HCT116 (cell line): Measurements from ENCODE around the gene CAPN13. TPM values are rescaled to one million over a fixed set of nuclear protein-coding genes. Genes with fewer than 3 reads are reported as not detected.

Source experiments
- ATAC-seq: fragments of 200-7000 bp; cut with Tn5 transposase; 2 replicates; pipeline ENCODE4 v1.9.1; 2020; ENCODE audit warnings: mild to moderate bottlenecking, moderate library complexity
- BruUV-seq: library from RNA; stranded (reverse); fragments of 400-500 nt; replicated peaks from 2 replicates; lab custom pipeline; 2021; lab: Mats Ljungman, UMichigan
- CTCF ChIA-PET: fragments of 300-600 bp; sonication (Branson Sonifier 250); formaldehyde crosslinking; loops from one replicate; lab custom pipeline; 2021; ENCODE audit warnings: antibody characterized with exemption; lab: Charles Lee
- POLR2A ChIA-PET: fragments of 300-600, 350-600 bp; sonication (Branson Sonifier 250); formaldehyde crosslinking; loops from one replicate; lab custom pipeline; 2021; ENCODE audit warnings: antibody characterized with exemption; lab: Charles Lee
- RAD21 ChIA-PET, 2 experiments: fragments of 300-600 bp; sonication (Branson Sonifier 250); formaldehyde crosslinking; loops; one replicate each; lab custom pipeline; 2023; ENCODE audit warnings: low total read pairs in 2 of 2; ENCODE audit not compliant: uncharacterized antibody in 2 of 2, unreplicated experiment in 2 of 2, low non-redundant PET in 1 of 2; lab: Charles Lee
- DNase-seq: peaks from one replicate; pipeline ENCODE4 v3.0.0-alpha.2; 2010; ENCODE audit warnings: low read depth, low spot score
- H2AFZ ChIP-seq: fragments of 200-600 bp; shearing (Covaris generic), sonication (generic); 2 replicates; pipeline ENCODE4 v1.6.1; 2017; ENCODE audit warnings: low read depth, mixed run types, mixed read lengths, antibody characterized with exemption, low read length; ENCODE audit not compliant: poor library complexity, severe bottlenecking
- H3K27ac ChIP-seq: 2 replicates; pipeline ENCODE4 v1.5.1; 2012; ENCODE audit warnings: low read depth, low read length
- H3K27me3 ChIP-seq: fragments of 200-600 bp; sonication (generic); 2 replicates; pipeline ENCODE4 v1.6.1; 2016; ENCODE audit warnings: mixed run types, low read length, mixed read lengths; ENCODE audit not compliant: insufficient read depth
- H3K36me3 ChIP-seq, 2 experiments: fragments of 200-500 bp in 1 of 2; fragments of 200-600 bp in 1 of 2; sonication (Bioruptor generic) in 1 of 2; sonication (generic) in 1 of 2; 2 replicates each; pipeline versions ENCODE4 v1.5.1 to v1.6.1; 2014 to 2016; ENCODE audit warnings: low read length in 2 of 2, inconsistent platforms in 1 of 2, mixed read lengths in 1 of 2, mixed run types in 1 of 2; ENCODE audit not compliant: insufficient read depth in 2 of 2, control insufficient read depth in 1 of 2
- H3K4me1 ChIP-seq, 2 experiments: fragments of 200-600 bp in 1 of 2; sonication (generic) in 1 of 2; 2 replicates each; pipeline versions ENCODE4 v1.5.1 to v1.6.1; 2012 to 2017; ENCODE audit warnings: low read length in 2 of 2, inconsistent platforms in 1 of 2, mild to moderate bottlenecking in 1 of 2, mixed read lengths in 1 of 2, mixed run types in 1 of 2, moderate library complexity in 1 of 2; ENCODE audit not compliant: insufficient read depth in 2 of 2, control insufficient read depth in 1 of 2
- H3K4me2 ChIP-seq: fragments of 200-600 bp; sonication (generic); 2 replicates; pipeline ENCODE4 v1.6.1; 2017; ENCODE audit warnings: mixed run types, low read length, mixed read lengths
- H3K4me3 ChIP-seq, 2 experiments: fragments of 200-600 bp in 1 of 2; sonication (generic) in 1 of 2; replicated peaks in 1 of 2; 2 replicates each; pipeline ENCODE4 v1.5.1; 2011 to 2016; ENCODE audit warnings: low read length in 2 of 2, control low read depth in 1 of 2, low read depth in 1 of 2, mild to moderate bottlenecking in 1 of 2, mixed read lengths in 1 of 2, mixed run types in 1 of 2
- H3K79me2 ChIP-seq: fragments of 200-600 bp; sonication (generic); 2 replicates; pipeline ENCODE4 v1.6.1; 2017; ENCODE audit warnings: mild to moderate bottlenecking, mixed run types, low read length, moderate library complexity, mixed read lengths; ENCODE audit not compliant: insufficient read depth
- H3K9ac ChIP-seq: fragments of 200-600 bp; sonication (generic); 2 replicates; pipeline ENCODE4 v1.6.1; 2016; ENCODE audit warnings: low read length, mixed read lengths
- H3K9me2 ChIP-seq: fragments of 200-600 bp; sonication (generic), shearing (Covaris generic); 2 replicates; pipeline ENCODE4 v1.6.1; 2017; ENCODE audit warnings: mixed run types, mild to moderate bottlenecking, moderate library complexity; ENCODE audit not compliant: insufficient read depth
- H3K9me3 ChIP-seq, 2 experiments: fragments of 200-500 bp in 1 of 2; fragments of 200-600 bp in 1 of 2; sonication (Bioruptor generic) in 1 of 2; sonication (generic) in 1 of 2; 2 replicates each; pipeline ENCODE4 v1.6.1; 2014 to 2017; ENCODE audit warnings: low read length in 2 of 2, mixed read lengths in 2 of 2, inconsistent platforms in 1 of 2, low read depth in 1 of 2, mild to moderate bottlenecking in 1 of 2, mixed run types in 1 of 2, moderate library complexity in 1 of 2; ENCODE audit not compliant: control insufficient read depth in 1 of 2, insufficient read depth in 1 of 2
- H4K20me1 ChIP-seq: fragments of 200-600 bp; sonication (generic), shearing (Covaris generic); 2 replicates; pipeline ENCODE4 v1.6.1; 2017; ENCODE audit warnings: mixed run types, mild to moderate bottlenecking, moderate library complexity; ENCODE audit not compliant: insufficient read depth
- CBX3 ChIP-seq: IDR thresholded peaks from 2 replicates; pipeline ENCODE4 v1.6.1; 2012; ENCODE audit warnings: low read depth
- ELF1 ChIP-seq: IDR thresholded peaks from 2 replicates; pipeline ENCODE4 v1.6.1; 2012; ENCODE audit warnings: low read depth, borderline replicate concordance
- EZH2 ChIP-seq: fragments of 200-600 bp; sonication (generic); IDR thresholded peaks from 2 replicates; pipeline ENCODE4 v1.6.1; 2017; ENCODE audit warnings: antibody characterized with exemption, mixed run types
- EZH2phosphoT487 ChIP-seq: fragments of 200-600 bp; IDR thresholded peaks from 2 replicates; pipeline ENCODE4 v1.6.1; 2018; ENCODE audit warnings: antibody characterized with exemption, borderline replicate concordance
- JUND ChIP-seq: IDR thresholded peaks from 2 replicates; pipeline ENCODE4 v1.6.1; 2012
- POLR2A ChIP-seq: IDR thresholded peaks from 2 replicates; pipeline ENCODE4 v1.7.0; 2011; ENCODE audit warnings: borderline replicate concordance; ENCODE audit not compliant: insufficient read depth, insufficient read length; ENCODE audit errors: extremely low read depth
- SIN3A ChIP-seq: IDR thresholded peaks from 2 replicates; pipeline ENCODE4 v1.6.1; 2012; ENCODE audit warnings: low read depth
- SP1 ChIP-seq: IDR thresholded peaks from 2 replicates; pipeline ENCODE4 v1.6.1; 2012; ENCODE audit warnings: low read depth
- SRF ChIP-seq: IDR thresholded peaks from 2 replicates; pipeline ENCODE4 v1.6.1; 2012; ENCODE audit warnings: low read depth
- TCF7L2 ChIP-seq: IDR thresholded peaks from 2 replicates; pipeline ENCODE4 v1.7.0; 2011; ENCODE audit warnings: borderline replicate concordance, inconsistent platforms; ENCODE audit not compliant: insufficient read depth, insufficient read length; ENCODE audit errors: extremely low read depth
- intact Hi-C: fragments of 100-400 bp; cut with micrococcal nuclease; formaldehyde crosslinking; loops from 2 replicates; pipeline ENCODE4 v1.10.0; 2022
- total RNA-seq: library from RNA; stranded (reverse); gene quantifications from one replicate; pipeline ENCODE4 v1.2.1, GENCODE V29; 2021; ENCODE audit not compliant: unreplicated experiment
- TF ChIP-seq, protein P1 (sequence below): IDR thresholded peaks from 2 replicates; pipeline ENCODE4 v1.6.1; 2012
- TF ChIP-seq, protein P2 (sequence below): IDR thresholded peaks from 2 replicates; pipeline ENCODE4 v1.6.1; 2012; ENCODE audit warnings: low read depth
- TF ChIP-seq, protein P3 (sequence below): IDR thresholded peaks from 2 replicates; pipeline ENCODE4 v1.6.1; 2011; ENCODE audit warnings: mild to moderate bottlenecking, low read length, moderate library complexity; ENCODE audit not compliant: insufficient replicate concordance; ENCODE audit errors: extremely low read depth

The CAPN13 gene
- total RNA-seq, 1 experiment from 2014 or later: 0.25 TPM

DNA sequence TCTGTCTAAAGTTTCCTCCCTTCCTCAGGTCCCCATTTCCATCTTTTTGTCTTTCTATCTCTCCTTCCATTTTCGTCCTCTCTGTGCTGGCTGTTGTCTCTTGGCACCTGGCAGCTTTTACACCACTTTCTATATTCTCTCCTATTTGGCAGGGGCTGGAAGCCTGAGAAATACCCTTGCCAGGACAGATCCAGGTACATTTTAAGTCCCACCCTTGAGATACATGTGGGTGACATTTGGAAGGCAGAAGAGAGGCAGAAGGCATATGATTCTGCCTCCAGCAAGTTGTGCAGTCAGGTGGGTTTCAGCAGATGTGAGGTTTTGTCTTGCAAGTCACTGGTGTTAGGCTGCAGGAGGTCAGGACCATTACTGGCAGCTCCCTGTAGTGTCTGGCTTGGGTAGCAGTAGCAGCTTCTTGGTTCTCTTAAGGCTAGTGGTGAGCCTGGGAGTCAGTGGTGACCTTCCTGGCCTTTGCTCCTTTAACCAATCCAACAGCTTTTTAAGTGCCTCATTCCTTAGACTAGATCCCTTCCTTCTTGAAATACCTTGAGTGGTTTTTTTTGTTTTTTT lies 90.1 kb downstream of the CAPN13 start:
- POLR2A ChIA-PET: no interaction called here
- no peaks in the 10 kb centered on the region for H3K9me3 ChIP-seq
- H3K4me1 ChIP-seq: no peaks in the 10 kb centered on the region
- H3K27me3 ChIP-seq: peaks cover 7% of the 10 kb centered on the region; the same call in 1 of the 2 replicates
- no peak for ATAC-seq
- no peak overlapping the region for H3K4me3 ChIP-seq
- CTCF ChIA-PET: interaction anchor here (1.0 kb wide), 1 partner anchor 453 kb away, joined by 3 read pairs; no protein-coding TSS in a partner anchor
- no TSS peak for BruUV-seq
- H3K9me2 ChIP-seq: no peaks in the 10 kb centered on the region
- DNase-seq: no peak
- intact Hi-C loops: loop anchor here (10.0 kb wide), 2 partner anchors 718 to 1118 kb away; no protein-coding TSS in a partner anchor
- H3K79me2 ChIP-seq: no peaks in the 10 kb centered on the region
- H2AFZ ChIP-seq: no peak overlapping the region
- H3K27ac ChIP-seq: no peak overlapping the region
- no peak overlapping the region for H3K9ac ChIP-seq
- TF ChIP-seq EZH2phosphoT487: no peak
- no peaks in the 10 kb centered on the region for H3K36me3 ChIP-seq
- RAD21 ChIA-PET: no interaction called here
- H3K4me2 ChIP-seq: no peak overlapping the region
- H4K20me1 ChIP-seq: no peaks in the 10 kb centered on the region

DNA sequence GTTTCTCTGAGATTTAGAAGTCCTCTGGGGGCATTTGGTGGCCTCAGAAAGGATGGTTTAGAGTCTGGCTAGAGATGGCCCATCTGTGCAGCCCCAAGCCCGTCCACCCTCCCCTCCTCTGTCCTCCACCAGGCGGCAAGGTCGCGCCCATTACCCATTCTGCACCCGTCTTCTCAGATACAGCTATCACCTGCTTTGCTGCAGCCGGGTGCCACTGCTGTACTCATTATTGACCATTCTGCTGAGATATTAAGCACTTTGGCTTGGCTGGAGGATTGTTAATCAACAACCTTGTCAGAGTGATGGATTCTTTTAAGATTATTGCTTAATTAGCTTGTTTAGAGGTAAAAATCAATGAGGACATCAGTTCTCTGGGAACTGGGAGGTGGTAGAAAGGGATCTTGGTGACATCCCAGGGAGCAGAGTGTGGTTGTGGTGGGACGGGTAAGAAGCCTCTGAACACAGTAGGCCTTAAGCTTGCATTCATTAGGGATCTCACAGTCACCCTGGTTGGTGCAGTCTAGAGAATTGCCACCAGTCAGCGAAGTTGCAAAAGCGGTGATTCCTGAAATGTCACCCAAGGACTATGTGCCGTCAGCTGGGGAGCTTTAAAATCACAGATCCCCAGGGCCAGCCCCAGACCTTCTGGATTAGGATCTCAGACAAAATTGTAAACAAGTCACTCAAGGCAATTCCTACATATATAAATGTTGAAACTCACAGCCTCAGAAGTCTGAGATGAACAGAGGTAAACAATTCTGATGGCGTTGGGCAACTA lies 90.9 kb downstream of the CAPN13 start:
- no peak for ATAC-seq
- BruUV-seq: no TSS peak
- intact Hi-C loops: loop anchor here (10.0 kb wide), 2 partner anchors 718 to 1118 kb away; no protein-coding TSS in a partner anchor
- ChIA-PET CTCF (interaction anchor here (0.8 to 5.9 kb wide), 3 partner anchors 144 to 551 kb away, joined by 3 to 66 read pairs (median 4); no protein-coding TSS in a partner anchor), POLR2A (no interaction called here), RAD21 (no interaction called here)
- Histone ChIP-seq H3K4me2 (no peak overlapping the region), H2AFZ (no peak overlapping the region), H3K27ac (no peak overlapping the region), H3K9me3 (no peaks in the 10 kb centered on the region), H3K4me3 (no peak overlapping the region), H3K27me3 (peaks cover under 1% of the 10 kb centered on the region; the same call in 1 of the 2 replicates), H3K79me2 (no peaks in the 10 kb centered on the region), H4K20me1 (no peaks in the 10 kb centered on the region), H3K4me1 (no peaks in the 10 kb centered on the region), H3K9ac (no peak overlapping the region), H3K9me2 (no peaks in the 10 kb centered on the region), H3K36me3 (no peaks in the 10 kb centered on the region)
- no peak for DNase-seq
- TF ChIP-seq, protein P1, sequence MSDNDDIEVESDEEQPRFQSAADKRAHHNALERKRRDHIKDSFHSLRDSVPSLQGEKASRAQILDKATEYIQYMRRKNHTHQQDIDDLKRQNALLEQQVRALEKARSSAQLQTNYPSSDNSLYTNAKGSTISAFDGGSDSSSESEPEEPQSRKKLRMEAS: no peak
- TF ChIP-seq SP1: no peak
- TF ChIP-seq, protein P2, sequence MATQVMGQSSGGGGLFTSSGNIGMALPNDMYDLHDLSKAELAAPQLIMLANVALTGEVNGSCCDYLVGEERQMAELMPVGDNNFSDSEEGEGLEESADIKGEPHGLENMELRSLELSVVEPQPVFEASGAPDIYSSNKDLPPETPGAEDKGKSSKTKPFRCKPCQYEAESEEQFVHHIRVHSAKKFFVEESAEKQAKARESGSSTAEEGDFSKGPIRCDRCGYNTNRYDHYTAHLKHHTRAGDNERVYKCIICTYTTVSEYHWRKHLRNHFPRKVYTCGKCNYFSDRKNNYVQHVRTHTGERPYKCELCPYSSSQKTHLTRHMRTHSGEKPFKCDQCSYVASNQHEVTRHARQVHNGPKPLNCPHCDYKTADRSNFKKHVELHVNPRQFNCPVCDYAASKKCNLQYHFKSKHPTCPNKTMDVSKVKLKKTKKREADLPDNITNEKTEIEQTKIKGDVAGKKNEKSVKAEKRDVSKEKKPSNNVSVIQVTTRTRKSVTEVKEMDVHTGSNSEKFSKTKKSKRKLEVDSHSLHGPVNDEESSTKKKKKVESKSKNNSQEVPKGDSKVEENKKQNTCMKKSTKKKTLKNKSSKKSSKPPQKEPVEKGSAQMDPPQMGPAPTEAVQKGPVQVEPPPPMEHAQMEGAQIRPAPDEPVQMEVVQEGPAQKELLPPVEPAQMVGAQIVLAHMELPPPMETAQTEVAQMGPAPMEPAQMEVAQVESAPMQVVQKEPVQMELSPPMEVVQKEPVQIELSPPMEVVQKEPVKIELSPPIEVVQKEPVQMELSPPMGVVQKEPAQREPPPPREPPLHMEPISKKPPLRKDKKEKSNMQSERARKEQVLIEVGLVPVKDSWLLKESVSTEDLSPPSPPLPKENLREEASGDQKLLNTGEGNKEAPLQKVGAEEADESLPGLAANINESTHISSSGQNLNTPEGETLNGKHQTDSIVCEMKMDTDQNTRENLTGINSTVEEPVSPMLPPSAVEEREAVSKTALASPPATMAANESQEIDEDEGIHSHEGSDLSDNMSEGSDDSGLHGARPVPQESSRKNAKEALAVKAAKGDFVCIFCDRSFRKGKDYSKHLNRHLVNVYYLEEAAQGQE: no peak
- TF ChIP-seq, protein P3, sequence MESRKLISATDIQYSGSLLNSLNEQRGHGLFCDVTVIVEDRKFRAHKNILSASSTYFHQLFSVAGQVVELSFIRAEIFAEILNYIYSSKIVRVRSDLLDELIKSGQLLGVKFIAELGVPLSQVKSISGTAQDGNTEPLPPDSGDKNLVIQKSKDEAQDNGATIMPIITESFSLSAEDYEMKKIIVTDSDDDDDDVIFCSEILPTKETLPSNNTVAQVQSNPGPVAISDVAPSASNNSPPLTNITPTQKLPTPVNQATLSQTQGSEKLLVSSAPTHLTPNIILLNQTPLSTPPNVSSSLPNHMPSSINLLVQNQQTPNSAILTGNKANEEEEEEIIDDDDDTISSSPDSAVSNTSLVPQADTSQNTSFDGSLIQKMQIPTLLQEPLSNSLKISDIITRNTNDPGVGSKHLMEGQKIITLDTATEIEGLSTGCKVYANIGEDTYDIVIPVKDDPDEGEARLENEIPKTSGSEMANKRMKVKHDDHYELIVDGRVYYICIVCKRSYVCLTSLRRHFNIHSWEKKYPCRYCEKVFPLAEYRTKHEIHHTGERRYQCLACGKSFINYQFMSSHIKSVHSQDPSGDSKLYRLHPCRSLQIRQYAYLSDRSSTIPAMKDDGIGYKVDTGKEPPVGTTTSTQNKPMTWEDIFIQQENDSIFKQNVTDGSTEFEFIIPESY: no peak
- TF ChIP-seq ELF1: no peak
- TF ChIP-seq SRF: no peak
- no peak for TF ChIP-seq EZH2
- no peak for TF ChIP-seq POLR2A
- no peak for TF ChIP-seq TCF7L2
- no peak for TF ChIP-seq SIN3A
- TF ChIP-seq JUND: no peak
- TF ChIP-seq CBX3: no peak
